Measurements from ENCODE around the gene DPP6.

DPP6 gene

DNA sequence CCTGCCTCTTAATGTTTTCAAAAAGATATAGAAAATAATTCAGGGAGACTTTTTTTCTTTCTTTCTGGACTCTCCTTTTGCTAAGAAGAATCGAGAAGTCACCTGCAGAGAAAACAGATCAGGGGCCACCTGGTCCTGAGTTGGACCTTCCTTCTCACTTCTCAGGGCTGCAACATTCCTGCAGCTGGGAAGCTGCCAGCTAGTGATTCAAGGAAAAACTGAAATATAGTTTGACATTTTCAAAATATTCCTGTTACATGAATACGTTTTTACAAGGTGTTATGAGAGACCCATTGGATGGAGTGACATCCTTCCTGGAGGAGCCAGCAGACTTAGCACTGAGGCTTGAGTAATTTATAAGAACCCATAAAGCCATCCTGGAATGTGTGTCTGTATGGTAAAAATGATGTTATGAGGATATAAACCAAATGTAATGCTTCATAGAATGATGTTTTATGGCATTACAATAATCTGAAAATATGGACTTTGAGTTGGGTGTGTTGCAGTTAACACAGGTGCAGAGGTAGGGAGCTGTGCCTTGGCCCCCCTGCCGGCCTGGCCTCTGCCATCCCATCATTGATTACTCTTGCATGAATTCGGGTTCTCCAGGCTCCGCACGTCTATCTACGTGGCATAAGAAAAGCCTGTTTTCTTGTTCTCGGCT is 801.0 kb downstream of the DPP6 start:
- H3K36me3 ChIP-seq (ENCODE audit: insufficient read depth): no peaks in the 10 kb centered on the region
- no peaks in the 10 kb centered on the region for H4K20me1 ChIP-seq (ENCODE audit: insufficient read depth)
- no peaks in the 10 kb centered on the region for H3K4me1 ChIP-seq (ENCODE audit: low read depth, poor library complexity, severe bottlenecking)
- no peaks in the 10 kb centered on the region for H3K79me2 ChIP-seq (ENCODE audit: insufficient read depth, low read depth)
- H3K4me3 ChIP-seq (IDR thresholded peaks at IDR 0.05; ENCODE audit: insufficient read depth, low read depth, low read length): no peak overlapping the region
- TF ChIP-seq, protein P1, sequence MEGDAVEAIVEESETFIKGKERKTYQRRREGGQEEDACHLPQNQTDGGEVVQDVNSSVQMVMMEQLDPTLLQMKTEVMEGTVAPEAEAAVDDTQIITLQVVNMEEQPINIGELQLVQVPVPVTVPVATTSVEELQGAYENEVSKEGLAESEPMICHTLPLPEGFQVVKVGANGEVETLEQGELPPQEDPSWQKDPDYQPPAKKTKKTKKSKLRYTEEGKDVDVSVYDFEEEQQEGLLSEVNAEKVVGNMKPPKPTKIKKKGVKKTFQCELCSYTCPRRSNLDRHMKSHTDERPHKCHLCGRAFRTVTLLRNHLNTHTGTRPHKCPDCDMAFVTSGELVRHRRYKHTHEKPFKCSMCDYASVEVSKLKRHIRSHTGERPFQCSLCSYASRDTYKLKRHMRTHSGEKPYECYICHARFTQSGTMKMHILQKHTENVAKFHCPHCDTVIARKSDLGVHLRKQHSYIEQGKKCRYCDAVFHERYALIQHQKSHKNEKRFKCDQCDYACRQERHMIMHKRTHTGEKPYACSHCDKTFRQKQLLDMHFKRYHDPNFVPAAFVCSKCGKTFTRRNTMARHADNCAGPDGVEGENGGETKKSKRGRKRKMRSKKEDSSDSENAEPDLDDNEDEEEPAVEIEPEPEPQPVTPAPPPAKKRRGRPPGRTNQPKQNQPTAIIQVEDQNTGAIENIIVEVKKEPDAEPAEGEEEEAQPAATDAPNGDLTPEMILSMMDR (conservative IDR thresholded peaks at IDR 0.05; ENCODE audit: low read depth, low read length): no peak
- H3K4me2 ChIP-seq: no peak overlapping the region
- no peak overlapping the region for H3K9ac ChIP-seq
- no peaks in the 10 kb centered on the region for H3K27me3 ChIP-seq (ENCODE audit: insufficient read depth, low read depth)
- H2AFZ ChIP-seq (ENCODE audit: low read depth): no peak overlapping the region
- no peak overlapping the region for H3K27ac ChIP-seq

DNA sequence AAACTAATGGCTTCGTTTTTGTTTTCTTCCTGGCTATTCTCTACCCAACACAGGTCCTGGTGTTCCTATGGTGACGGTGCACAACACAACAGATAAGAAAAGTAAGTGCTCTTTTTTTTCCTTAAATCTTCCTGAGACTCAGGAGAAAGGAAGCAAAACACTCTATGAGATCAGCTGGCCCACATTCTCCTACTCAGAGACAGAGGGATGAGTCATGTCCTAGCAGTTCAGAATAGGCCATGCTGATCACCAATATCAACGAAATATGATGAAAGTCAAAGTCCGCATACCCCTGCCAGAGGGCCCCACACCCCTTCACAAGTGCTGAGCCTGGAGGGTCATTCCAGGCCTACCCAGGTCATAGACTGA is 801.5 kb downstream of the DPP6 start:
- Histone ChIP-seq H3K79me2 (ENCODE audit: insufficient read depth, low read depth) (no peaks in the 10 kb centered on the region), H3K4me3 (IDR thresholded peaks at IDR 0.05; ENCODE audit: insufficient read depth, low read depth, low read length) (no peak overlapping the region), H3K27me3 (ENCODE audit: insufficient read depth, low read depth) (no peaks in the 10 kb centered on the region), H3K9ac (no peak overlapping the region), H3K4me1 (ENCODE audit: low read depth, poor library complexity, severe bottlenecking) (no peaks in the 10 kb centered on the region), H3K4me2 (no peak overlapping the region), H3K36me3 (ENCODE audit: insufficient read depth) (no peaks in the 10 kb centered on the region), H2AFZ (ENCODE audit: low read depth) (no peak overlapping the region), H3K27ac (no peak overlapping the region), H4K20me1 (ENCODE audit: insufficient read depth) (no peaks in the 10 kb centered on the region)
- TF ChIP-seq, protein P1 (conservative IDR thresholded peaks at IDR 0.05; ENCODE audit: low read depth, low read length): no peak

DNA sequence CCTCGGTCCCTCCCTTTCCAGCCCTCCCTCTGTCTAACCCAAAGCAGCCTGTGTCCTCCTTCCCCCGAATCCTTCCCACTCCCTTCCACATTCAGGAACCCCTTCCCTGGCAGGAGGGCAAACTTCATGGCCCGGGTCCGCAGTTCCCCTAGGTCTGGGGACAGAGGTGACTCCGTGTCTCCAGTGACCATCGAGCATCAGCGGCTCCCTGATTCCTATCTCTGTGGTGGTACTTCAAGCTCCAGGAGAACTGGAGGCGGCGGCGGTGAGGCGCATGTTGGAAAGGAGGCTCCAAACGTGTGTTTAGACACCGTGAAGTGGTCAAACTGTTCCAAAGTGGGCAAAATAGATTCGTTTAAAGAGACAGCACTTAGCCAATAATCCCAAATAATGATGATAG is 802.6 kb downstream of the DPP6 start:
- H3K36me3 ChIP-seq (ENCODE audit: insufficient read depth): no peaks in the 10 kb centered on the region
- no peaks in the 10 kb centered on the region for H3K79me2 ChIP-seq (ENCODE audit: insufficient read depth, low read depth)
- no peak overlapping the region for H3K4me3 ChIP-seq (IDR thresholded peaks at IDR 0.05; ENCODE audit: insufficient read depth, low read depth, low read length)
- no peaks in the 10 kb centered on the region for H4K20me1 ChIP-seq (ENCODE audit: insufficient read depth)
- no peak overlapping the region for H3K4me2 ChIP-seq
- H3K27me3 ChIP-seq (ENCODE audit: insufficient read depth, low read depth): no peaks in the 10 kb centered on the region
- no peak overlapping the region for H3K9ac ChIP-seq
- TF ChIP-seq, protein P1 (conservative IDR thresholded peaks at IDR 0.05; ENCODE audit: low read depth, low read length): no peak
- H3K4me1 ChIP-seq (ENCODE audit: low read depth, poor library complexity, severe bottlenecking): no peaks in the 10 kb centered on the region
- no peak overlapping the region for H3K27ac ChIP-seq
- no peak overlapping the region for H2AFZ ChIP-seq (ENCODE audit: low read depth)

DNA sequence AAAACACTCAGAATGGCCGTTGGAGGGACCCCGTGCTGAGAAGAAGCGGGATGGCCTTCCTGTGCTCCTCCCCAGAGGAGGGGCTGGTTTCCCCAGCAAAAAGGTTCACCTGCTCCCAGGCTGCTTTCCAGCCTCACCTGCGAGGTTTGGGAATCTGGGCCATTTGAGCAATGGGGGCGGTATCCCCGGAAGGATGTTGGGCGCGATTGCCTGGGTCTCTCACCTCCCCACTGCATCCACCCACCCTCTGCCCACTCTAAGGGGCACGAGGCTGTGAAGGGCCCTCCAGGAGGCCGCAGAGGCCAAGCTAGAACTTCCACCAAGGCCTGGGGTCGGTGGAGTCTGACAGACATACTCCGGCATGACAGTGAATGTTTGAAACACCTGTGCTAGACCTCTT is 803.2 kb downstream of the DPP6 start:
- Histone ChIP-seq H3K36me3 (ENCODE audit: insufficient read depth) (no peaks in the 10 kb centered on the region), H3K27me3 (ENCODE audit: insufficient read depth, low read depth) (no peaks in the 10 kb centered on the region), H4K20me1 (ENCODE audit: insufficient read depth) (no peaks in the 10 kb centered on the region), H3K79me2 (ENCODE audit: insufficient read depth, low read depth) (no peaks in the 10 kb centered on the region), H3K4me2 (no peak overlapping the region), H3K9ac (no peak overlapping the region), H3K4me1 (ENCODE audit: low read depth, poor library complexity, severe bottlenecking) (no peaks in the 10 kb centered on the region), H3K27ac (no peak overlapping the region), H2AFZ (ENCODE audit: low read depth) (no peak overlapping the region), H3K4me3 (IDR thresholded peaks at IDR 0.05; ENCODE audit: insufficient read depth, low read depth, low read length) (no peak overlapping the region)
- TF ChIP-seq, protein P1 (conservative IDR thresholded peaks at IDR 0.05; ENCODE audit: low read depth, low read length): no peak
